WTC11 (cell line): ENCODE measurements around the gene SERGEF. TPM values are rescaled to one million over a fixed set of nuclear protein-coding genes. Genes with fewer than 3 reads are reported as not detected.

Source experiments
- ATAC-seq: fragments of 200-7000 bp; cut with Tn5 transposase; 2 replicates; pipeline ENCODE4 v1.10.0; 2021; ENCODE audit warnings: mild to moderate bottlenecking, moderate library complexity
- CTCF ChIA-PET: fragments of 300-600 bp; sonication (Branson Sonifier 250); formaldehyde crosslinking; loops from one replicate; lab custom pipeline; 2021; ENCODE audit warnings: antibody characterized with exemption; lab: Charles Lee
- POLR2A ChIA-PET: fragments of 350-600 bp; sonication (Branson Sonifier 250); formaldehyde crosslinking; loops from one replicate; lab custom pipeline; 2021; ENCODE audit warnings: antibody characterized with exemption; lab: Charles Lee
- DNase-seq: peaks from one replicate; pipeline ENCODE4 v3.0.0; 2021; ENCODE audit warnings: low spot score
- H3K27ac Mint-ChIP-seq: 2 replicates; pipeline ENCODE4 v1.8.0; 2021; ENCODE audit warnings: mixed read lengths
- H3K27me3 Mint-ChIP-seq: 2 replicates; pipeline ENCODE4 v1.8.0; 2021; ENCODE audit warnings: low read depth, mild to moderate bottlenecking, moderate library complexity, mixed read lengths
- H3K36me3 Mint-ChIP-seq: 2 replicates; pipeline ENCODE4 v1.8.0; 2021; ENCODE audit warnings: mixed read lengths
- H3K4me1 Mint-ChIP-seq: 2 replicates; pipeline ENCODE4 v1.8.0; 2022; ENCODE audit warnings: mixed read lengths
- H3K4me3 Mint-ChIP-seq: 2 replicates; pipeline ENCODE4 v1.8.0; 2021; ENCODE audit warnings: mild to moderate bottlenecking, moderate library complexity, mixed read lengths
- H3K9me3 Mint-ChIP-seq: 2 replicates; pipeline ENCODE4 v1.8.0; 2021; ENCODE audit warnings: mixed read lengths
- ELF4 ChIP-seq: sonication (generic); formaldehyde crosslinking; IDR thresholded peaks from 2 replicates; pipeline ENCODE4 v1.8.1; 2022; ENCODE audit warnings: low read depth, mild to moderate bottlenecking, moderate library complexity, missing genetic modification reagents
- ERG ChIP-seq: fragments of 250-450 bp; sonication (Bioruptor Pico); IDR thresholded peaks from 2 replicates; pipeline ENCODE4 v1.8.0; 2021; ENCODE audit warnings: mild to moderate bottlenecking
- ETV6 ChIP-seq: sonication (generic); formaldehyde crosslinking; IDR thresholded peaks from 2 replicates; pipeline ENCODE4 v1.8.1; 2022; ENCODE audit warnings: mild to moderate bottlenecking, missing genetic modification reagents
- HMGXB4 ChIP-seq: sonication (generic); formaldehyde crosslinking; IDR thresholded peaks from 2 replicates; pipeline ENCODE4 v1.8.1; 2023; ENCODE audit warnings: mild to moderate bottlenecking, moderate library complexity, missing genetic modification reagents
- KAT7 ChIP-seq: sonication (generic); formaldehyde crosslinking; IDR thresholded peaks from 2 replicates; pipeline ENCODE4 v1.8.1; 2023; ENCODE audit warnings: missing genetic modification reagents, mild to moderate bottlenecking, borderline replicate concordance
- MAX ChIP-seq: sonication (generic); formaldehyde crosslinking; IDR thresholded peaks from 2 replicates; pipeline ENCODE4 v1.8.0; 2022; ENCODE audit warnings: mild to moderate bottlenecking, missing genetic modification reagents
- MYBL2 ChIP-seq: sonication (generic); formaldehyde crosslinking; IDR thresholded peaks from 2 replicates; pipeline ENCODE4 v1.8.1; 2023; ENCODE audit warnings: mild to moderate bottlenecking, moderate library complexity, missing genetic modification reagents
- PRDM15 ChIP-seq: sonication (generic); formaldehyde crosslinking; IDR thresholded peaks from 2 replicates; pipeline ENCODE4 v1.8.0; 2022; ENCODE audit warnings: missing genetic modification reagents
- RORB ChIP-seq: fragments of 250-450 bp; sonication (Bioruptor Pico); IDR thresholded peaks from 2 replicates; pipeline ENCODE4 v1.9.0; 2021; ENCODE audit warnings: mild to moderate bottlenecking
- SMAD3 ChIP-seq: sonication (generic); formaldehyde crosslinking; IDR thresholded peaks from 2 replicates; pipeline ENCODE4 v1.8.0; 2022; ENCODE audit warnings: missing genetic modification reagents, mild to moderate bottlenecking, borderline replicate concordance
- SMAD4 ChIP-seq: sonication (generic); formaldehyde crosslinking; IDR thresholded peaks from 2 replicates; pipeline ENCODE4 v1.8.0; 2022; ENCODE audit warnings: mild to moderate bottlenecking, missing genetic modification reagents
- SOX15 ChIP-seq: fragments of 250-450 bp; sonication (Bioruptor Pico); IDR thresholded peaks from 2 replicates; pipeline ENCODE4 v1.9.0; 2021; ENCODE audit warnings: mild to moderate bottlenecking
- TCF7 ChIP-seq: sonication (generic); formaldehyde crosslinking; IDR thresholded peaks from 2 replicates; pipeline ENCODE4 v1.8.0; 2022; ENCODE audit warnings: mild to moderate bottlenecking, low read depth, missing genetic modification reagents, moderate library complexity
- ZMAT4 ChIP-seq: fragments of 250-450 bp; sonication (Bioruptor Pico); IDR thresholded peaks from 2 replicates; pipeline ENCODE4 v1.9.0; 2021; ENCODE audit warnings: mild to moderate bottlenecking
- ZNF671 ChIP-seq: fragments of 250-450 bp; sonication (Bioruptor Pico); IDR thresholded peaks from 2 replicates; pipeline ENCODE4 v1.8.0; 2021; ENCODE audit warnings: mild to moderate bottlenecking
- total RNA-seq: library from RNA; stranded (reverse); gene quantifications from 3 replicates; pipeline ENCODE4 v1.2.3, GENCODE V29; 2021
- TF ChIP-seq, protein P1 (sequence below): sonication (generic); formaldehyde crosslinking; IDR thresholded peaks from 2 replicates; pipeline ENCODE4 v1.8.0; 2022; ENCODE audit warnings: mild to moderate bottlenecking, missing genetic modification reagents
- TF ChIP-seq, protein P2 (sequence below): sonication (generic); formaldehyde crosslinking; IDR thresholded peaks from 2 replicates; pipeline ENCODE4 v1.8.0; 2022; ENCODE audit warnings: mild to moderate bottlenecking, missing genetic modification reagents
- TF ChIP-seq, protein P3 (sequence below): fragments of 250-450 bp; sonication (Bioruptor Pico); IDR thresholded peaks from 2 replicates; pipeline ENCODE4 v1.9.0; 2021; ENCODE audit warnings: mild to moderate bottlenecking, borderline replicate concordance

The SERGEF gene
- total RNA-seq, 1 experiment from 2014 or later: 35.5 TPM

DNA sequence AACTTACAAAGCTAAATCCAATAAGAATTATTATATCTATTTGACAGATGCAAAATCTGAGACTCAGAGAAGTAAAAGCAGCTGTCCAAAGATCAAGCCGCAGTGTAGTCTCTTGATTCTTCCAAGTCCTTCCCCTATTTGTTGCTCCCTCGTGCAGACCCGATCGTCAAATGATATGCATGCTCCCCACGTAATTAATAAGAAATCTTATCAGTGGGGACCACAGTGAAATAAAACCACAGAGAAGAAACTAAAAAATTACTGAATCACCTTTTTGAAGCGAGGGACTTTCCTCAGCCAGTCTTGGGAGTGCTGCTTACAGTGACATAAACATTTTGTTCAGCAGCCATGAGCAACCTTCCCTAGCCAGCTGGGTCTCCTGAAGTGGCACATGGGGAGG lies 64.6 kb downstream of the SERGEF start:
- H3K4me3 Mint-ChIP-seq: no peak overlapping the region
- ChIA-PET POLR2A (no interaction called here), CTCF (interaction anchor here (0.6 to 1.9 kb wide), 4 partner anchors 16 to 234 kb away, joined by 3 to 7 read pairs (median 4); no protein-coding TSS in a partner anchor)
- DNase-seq (no peak), ATAC-seq (no peak)
- no peaks in the 10 kb centered on the region for H3K27me3 Mint-ChIP-seq
- peaks cover 15% of the 10 kb centered on the region for H3K36me3 Mint-ChIP-seq
- no peak overlapping the region for H3K27ac Mint-ChIP-seq
- TF ChIP-seq MYBL2 (CRISPR knock-in tag) (no peak), ERG (CRISPR knock-in tag) (no peak), ELF4 (CRISPR knock-in tag) (no peak), RORB (CRISPR knock-in tag) (no peak), ZNF671 (CRISPR knock-in tag) (no peak), SMAD3 (CRISPR knock-in tag) (no peak), ETV6 (CRISPR knock-in tag) (no peak), SMAD4 (CRISPR knock-in tag) (no peak), ZMAT4 (CRISPR knock-in tag) (no peak)
- TF ChIP-seq, protein P1, sequence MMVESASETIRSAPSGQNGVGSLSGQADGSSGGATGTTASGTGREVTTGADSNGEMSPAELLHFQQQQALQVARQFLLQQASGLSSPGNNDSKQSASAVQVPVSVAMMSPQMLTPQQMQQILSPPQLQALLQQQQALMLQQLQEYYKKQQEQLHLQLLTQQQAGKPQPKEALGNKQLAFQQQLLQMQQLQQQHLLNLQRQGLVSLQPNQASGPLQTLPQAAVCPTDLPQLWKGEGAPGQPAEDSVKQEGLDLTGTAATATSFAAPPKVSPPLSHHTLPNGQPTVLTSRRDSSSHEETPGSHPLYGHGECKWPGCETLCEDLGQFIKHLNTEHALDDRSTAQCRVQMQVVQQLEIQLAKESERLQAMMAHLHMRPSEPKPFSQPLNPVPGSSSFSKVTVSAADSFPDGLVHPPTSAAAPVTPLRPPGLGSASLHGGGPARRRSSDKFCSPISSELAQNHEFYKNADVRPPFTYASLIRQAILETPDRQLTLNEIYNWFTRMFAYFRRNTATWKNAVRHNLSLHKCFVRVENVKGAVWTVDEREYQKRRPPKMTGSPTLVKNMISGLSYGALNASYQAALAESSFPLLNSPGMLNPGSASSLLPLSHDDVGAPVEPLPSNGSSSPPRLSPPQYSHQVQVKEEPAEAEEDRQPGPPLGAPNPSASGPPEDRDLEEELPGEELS: no peak
- TF ChIP-seq, protein P2, sequence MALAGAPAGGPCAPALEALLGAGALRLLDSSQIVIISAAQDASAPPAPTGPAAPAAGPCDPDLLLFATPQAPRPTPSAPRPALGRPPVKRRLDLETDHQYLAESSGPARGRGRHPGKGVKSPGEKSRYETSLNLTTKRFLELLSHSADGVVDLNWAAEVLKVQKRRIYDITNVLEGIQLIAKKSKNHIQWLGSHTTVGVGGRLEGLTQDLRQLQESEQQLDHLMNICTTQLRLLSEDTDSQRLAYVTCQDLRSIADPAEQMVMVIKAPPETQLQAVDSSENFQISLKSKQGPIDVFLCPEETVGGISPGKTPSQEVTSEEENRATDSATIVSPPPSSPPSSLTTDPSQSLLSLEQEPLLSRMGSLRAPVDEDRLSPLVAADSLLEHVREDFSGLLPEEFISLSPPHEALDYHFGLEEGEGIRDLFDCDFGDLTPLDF (CRISPR knock-in tag): no peak
- TF ChIP-seq, protein P3, sequence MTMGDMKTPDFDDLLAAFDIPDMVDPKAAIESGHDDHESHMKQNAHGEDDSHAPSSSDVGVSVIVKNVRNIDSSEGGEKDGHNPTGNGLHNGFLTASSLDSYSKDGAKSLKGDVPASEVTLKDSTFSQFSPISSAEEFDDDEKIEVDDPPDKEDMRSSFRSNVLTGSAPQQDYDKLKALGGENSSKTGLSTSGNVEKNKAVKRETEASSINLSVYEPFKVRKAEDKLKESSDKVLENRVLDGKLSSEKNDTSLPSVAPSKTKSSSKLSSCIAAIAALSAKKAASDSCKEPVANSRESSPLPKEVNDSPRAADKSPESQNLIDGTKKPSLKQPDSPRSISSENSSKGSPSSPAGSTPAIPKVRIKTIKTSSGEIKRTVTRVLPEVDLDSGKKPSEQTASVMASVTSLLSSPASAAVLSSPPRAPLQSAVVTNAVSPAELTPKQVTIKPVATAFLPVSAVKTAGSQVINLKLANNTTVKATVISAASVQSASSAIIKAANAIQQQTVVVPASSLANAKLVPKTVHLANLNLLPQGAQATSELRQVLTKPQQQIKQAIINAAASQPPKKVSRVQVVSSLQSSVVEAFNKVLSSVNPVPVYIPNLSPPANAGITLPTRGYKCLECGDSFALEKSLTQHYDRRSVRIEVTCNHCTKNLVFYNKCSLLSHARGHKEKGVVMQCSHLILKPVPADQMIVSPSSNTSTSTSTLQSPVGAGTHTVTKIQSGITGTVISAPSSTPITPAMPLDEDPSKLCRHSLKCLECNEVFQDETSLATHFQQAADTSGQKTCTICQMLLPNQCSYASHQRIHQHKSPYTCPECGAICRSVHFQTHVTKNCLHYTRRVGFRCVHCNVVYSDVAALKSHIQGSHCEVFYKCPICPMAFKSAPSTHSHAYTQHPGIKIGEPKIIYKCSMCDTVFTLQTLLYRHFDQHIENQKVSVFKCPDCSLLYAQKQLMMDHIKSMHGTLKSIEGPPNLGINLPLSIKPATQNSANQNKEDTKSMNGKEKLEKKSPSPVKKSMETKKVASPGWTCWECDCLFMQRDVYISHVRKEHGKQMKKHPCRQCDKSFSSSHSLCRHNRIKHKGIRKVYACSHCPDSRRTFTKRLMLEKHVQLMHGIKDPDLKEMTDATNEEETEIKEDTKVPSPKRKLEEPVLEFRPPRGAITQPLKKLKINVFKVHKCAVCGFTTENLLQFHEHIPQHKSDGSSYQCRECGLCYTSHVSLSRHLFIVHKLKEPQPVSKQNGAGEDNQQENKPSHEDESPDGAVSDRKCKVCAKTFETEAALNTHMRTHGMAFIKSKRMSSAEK (CRISPR knock-in tag): no peak
- H3K9me3 Mint-ChIP-seq: peaks cover 12% of the 10 kb centered on the region
- H3K4me1 Mint-ChIP-seq: peaks cover 4% of the 10 kb centered on the region; the same call in 1 of the 2 replicates

DNA sequence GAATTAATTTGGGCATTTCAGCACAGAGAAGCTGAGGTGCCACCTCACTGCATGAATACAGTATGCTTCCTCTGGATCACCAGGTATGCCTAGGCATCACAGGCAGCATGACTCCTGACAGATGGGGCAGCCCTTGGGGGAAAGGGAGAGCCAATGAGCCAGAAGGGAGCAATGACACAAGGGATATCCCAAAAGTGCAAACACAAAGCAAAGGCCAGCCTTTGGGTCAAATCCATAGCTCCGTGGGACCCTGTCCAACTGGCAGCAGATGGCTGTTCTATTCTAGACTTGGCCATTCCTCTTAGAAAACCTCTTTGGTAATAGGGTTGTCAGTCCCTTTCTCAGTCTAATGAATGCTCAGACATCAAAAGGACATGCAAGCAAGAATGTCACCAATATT lies 73.3 kb downstream of the SERGEF start:
- H3K4me1 Mint-ChIP-seq: peaks cover 3% of the 10 kb centered on the region; the same call in 1 of the 2 replicates
- H3K9me3 Mint-ChIP-seq: peaks cover 14% of the 10 kb centered on the region
- POLR2A ChIA-PET: no interaction called here
- CTCF ChIA-PET: no interaction called here
- H3K27me3 Mint-ChIP-seq: no peaks in the 10 kb centered on the region
- no peak overlapping the region for H3K4me3 Mint-ChIP-seq
- H3K36me3 Mint-ChIP-seq: peaks cover 13% of the 10 kb centered on the region
- no peak for DNase-seq
- no peak for ATAC-seq
- H3K27ac Mint-ChIP-seq: no peak overlapping the region
- no peak for TF ChIP-seq TCF7 (CRISPR knock-in tag)
- TF ChIP-seq MAX (CRISPR knock-in tag): no peak
- TF ChIP-seq, protein P2 (CRISPR knock-in tag): no peak
- no peak for TF ChIP-seq HMGXB4 (CRISPR knock-in tag)
- no peak for TF ChIP-seq PRDM15 (CRISPR knock-in tag)
- TF ChIP-seq KAT7 (CRISPR knock-in tag): no peak
- TF ChIP-seq SOX15 (CRISPR knock-in tag): no peak
